ENCODE data around the gene PNP.

The PNP gene

DNA sequence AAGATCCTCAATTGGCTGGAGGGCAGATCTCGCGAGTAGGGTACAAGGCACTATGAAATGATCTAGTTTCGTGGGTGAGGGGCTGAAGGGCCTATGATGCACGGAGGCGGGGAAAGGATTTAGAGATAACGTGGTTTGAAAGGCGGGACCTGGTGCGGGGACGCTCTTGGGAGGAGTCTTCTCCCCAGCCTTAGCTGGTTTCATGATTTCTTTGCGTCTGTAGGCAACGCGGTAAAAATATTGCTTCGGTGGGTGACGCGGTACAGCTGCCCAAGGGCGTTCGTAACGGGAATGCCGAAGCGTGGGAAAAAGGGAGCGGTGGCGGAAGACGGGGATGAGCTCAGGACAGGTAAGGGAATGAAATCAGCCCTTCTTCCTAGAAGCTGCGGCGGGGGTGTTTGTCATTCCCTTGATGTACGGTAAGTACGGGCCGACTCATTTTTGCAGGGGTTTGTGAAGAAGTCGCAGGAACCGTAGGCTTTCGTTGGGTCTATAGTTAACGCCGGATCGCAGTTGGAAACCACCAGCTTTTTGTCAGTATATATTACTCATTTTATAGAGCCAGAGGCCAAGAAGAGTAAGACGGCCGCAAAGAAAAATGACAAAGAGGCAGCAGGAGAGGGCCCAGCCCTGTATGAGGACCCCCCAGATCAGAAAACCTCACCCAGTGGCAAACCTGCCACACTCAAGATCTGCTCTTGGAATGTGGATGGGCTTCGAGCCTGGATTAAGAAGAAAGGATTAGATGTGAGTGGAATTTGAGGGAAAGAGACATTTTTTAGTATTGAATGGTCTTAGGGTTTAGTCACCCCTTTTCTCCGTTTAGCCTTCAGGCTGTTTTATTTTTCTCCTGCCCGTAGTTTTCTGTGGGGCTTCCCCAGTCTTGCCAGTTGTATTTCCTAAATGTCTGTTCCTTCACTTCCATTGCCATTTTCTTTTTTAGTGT, 13.6 kb upstream of the PNP start:
- DNase-seq (ENCODE audit: low read depth, low spot score): no peak

DNA sequence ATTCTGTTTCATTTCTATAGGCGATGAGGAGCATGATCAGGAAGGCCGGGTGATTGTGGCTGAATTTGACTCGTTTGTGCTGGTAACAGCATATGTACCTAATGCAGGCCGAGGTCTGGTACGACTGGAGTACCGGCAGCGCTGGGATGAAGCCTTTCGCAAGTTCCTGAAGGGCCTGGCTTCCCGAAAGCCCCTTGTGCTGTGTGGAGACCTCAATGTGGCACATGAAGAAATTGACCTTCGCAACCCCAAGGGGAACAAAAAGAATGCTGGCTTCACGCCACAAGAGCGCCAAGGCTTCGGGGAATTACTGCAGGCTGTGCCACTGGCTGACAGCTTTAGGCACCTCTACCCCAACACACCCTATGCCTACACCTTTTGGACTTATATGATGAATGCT, 12.2 kb upstream of the PNP start:
- DNase-seq (ENCODE audit: low read depth, low spot score): no peak

DNA sequence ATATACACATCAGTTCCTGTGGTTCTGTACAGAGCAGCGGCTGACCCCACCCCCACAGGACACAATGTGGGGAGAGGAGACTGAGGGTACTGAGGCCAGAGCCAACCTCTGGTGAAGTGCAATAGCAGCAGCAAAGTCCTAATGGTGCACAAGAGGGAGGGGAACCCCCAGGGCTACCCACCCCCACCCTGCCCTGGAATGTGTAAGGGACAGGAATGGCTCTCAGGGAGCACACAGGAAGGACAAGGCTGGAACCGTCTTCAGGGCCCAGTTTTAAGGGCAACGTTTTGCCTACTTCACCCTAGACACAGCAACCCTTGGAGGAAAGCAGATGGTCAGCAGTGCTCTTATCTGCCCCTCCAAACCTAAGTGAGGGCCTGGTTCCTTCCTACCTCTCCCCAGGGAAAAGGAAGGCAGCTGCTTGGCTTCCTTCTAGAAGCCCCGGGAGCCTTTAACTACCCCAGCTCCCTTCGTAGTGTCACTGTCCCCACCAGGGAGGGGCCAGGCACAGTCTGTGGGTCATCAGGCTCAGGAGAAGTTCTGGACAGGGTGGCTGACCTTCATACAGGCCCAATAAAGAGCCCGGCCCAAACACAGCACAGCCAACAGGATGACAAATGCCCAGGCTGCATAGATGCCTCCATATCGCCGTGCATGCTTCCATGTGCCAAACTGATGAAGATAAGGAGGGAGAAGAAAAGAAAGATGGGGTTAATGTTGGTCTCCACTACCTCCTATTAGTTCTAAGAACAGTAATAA, 11.0 kb upstream of the PNP start:
- DNase-seq (ENCODE audit: low read depth, low spot score): no peak

- no peak for DNase-seq (ENCODE audit: low read depth, low spot score)
Observed at GRCh38 chr14:20460458-20461224, 8.6 kb upstream of the PNP start.

GRCh38 chr14:20461225-20462141, 7.7 kb upstream of the PNP start, which contains the start of gene PIP4P1:
PIP4P1 (minus strand) TSS chr14:20461434; CDS start chr14:20461325, 109 bp downstream.
- peak; percentile 100 for DNase-seq (ENCODE audit: low read depth, low spot score)

- DNase-seq (ENCODE audit: low read depth, low spot score): no peak
Observed at GRCh38 chr14:20468764-20469241, 403 bp upstream of the PNP start.

- no peak for DNase-seq (ENCODE audit: low read depth, low spot score)
Observed at GRCh38 chr14:20469890-20470602, 840 bp downstream of the PNP start.

GRCh38 chr14:20470603-20470901, 1.3 kb downstream of the PNP start:
- no peak for DNase-seq (ENCODE audit: low read depth, low spot score)

GRCh38 chr14:20472536-20473169, 3.4 kb downstream of the PNP start:
- no peak for DNase-seq (ENCODE audit: low read depth, low spot score)

GRCh38 chr14:20476776-20477175, 7.6 kb downstream of the PNP start:
- DNase-seq (ENCODE audit: low read depth, low spot score): no peak

GRCh38 chr14:20477211-20477876, 8.1 kb downstream of the PNP start:
- DNase-seq (ENCODE audit: low read depth, low spot score): no peak

DNA sequence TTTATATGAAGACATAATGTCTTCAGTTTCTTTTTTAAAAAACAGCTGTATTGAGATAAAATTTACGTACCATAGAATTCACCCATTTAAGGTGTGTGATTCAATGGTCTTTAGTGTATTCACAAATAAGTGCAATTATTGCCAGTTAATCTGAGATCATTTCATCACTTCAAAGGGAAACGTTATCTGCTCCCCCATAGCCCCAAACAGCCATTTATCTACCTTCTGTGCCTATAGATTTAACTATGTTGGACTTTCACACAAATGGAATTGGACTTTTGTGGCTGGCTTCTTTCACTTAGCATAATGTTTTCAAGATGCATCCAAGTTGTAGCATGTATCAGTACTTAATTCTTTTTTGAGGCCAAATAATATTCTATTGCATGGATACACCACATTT, 9.7 kb downstream of the PNP start:
- no peak for DNase-seq (ENCODE audit: low read depth, low spot score)

GRCh38 chr14:20482382-20482781, 13.2 kb downstream of the PNP start:
- no peak for DNase-seq (ENCODE audit: low read depth, low spot score)

GRCh38 chr14:20485900-20486299, 16.7 kb downstream of the PNP start:
- no peak for DNase-seq (ENCODE audit: low read depth, low spot score)

GRCh38 chr14:20486684-20487395, 17.6 kb downstream of the PNP start:
- DNase-seq (ENCODE audit: low read depth, low spot score): no peak

DNA sequence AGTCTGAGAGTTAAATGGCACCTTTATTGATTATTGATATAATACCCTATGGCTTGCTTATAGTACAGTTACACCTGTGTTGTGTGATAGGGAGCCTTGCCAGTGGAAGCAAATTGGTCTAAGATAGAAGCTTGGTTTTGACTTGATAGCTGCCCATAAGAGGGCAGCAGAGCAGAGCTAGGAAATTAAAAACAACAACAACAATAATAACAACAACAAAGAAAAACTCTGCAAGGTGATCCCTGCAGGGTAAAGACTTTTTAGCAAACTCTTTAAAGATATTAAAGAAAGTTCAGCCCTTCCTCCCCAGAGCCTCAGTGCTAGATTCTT, 18.2 kb downstream of the PNP start:
- no peak for DNase-seq (ENCODE audit: low read depth, low spot score)

- DNase-seq (ENCODE audit: low read depth, low spot score): no peak
Observed at GRCh38 chr14:20489093-20489994, 20.1 kb downstream of the PNP start.

- no peak for DNase-seq (ENCODE audit: low read depth, low spot score)
Observed at GRCh38 chr14:20490563-20490962, 21.4 kb downstream of the PNP start.
